Testis (tissue), 3 donors: ENCODE data around the gene HSPB9. TPM values are rescaled to one million over a fixed set of nuclear protein-coding genes. Genes with fewer than 3 reads are reported as not detected.

Experiments used
- DNase-seq: peaks from one replicate; pipeline ENCODE4 v3.0.0-alpha.2; 2019
- H3K27ac ChIP-seq, 2 donors: fragments of 200-600 bp; sonication (generic); one replicate each; pipeline ENCODE4 v1.5.1; 2019
- H3K27me3 ChIP-seq: fragments of 200-600 bp; sonication (generic); one replicate; pipeline ENCODE4 v1.5.1; 2019
- H3K36me3 ChIP-seq: fragments of 200-600 bp; sonication (generic); one replicate; pipeline ENCODE4 v1.5.1; 2017; ENCODE audit warnings: low read depth; ENCODE audit errors: missing control alignments
- H3K4me1 ChIP-seq: fragments of 200-600 bp; sonication (generic); one replicate; pipeline ENCODE4 v1.5.1; 2019
- H3K4me3 ChIP-seq, 2 donors: fragments of 200-600 bp; sonication (generic); one replicate each; pipeline ENCODE4 v1.5.1; 2017 to 2019
- H3K9me3 ChIP-seq: fragments of 200-600 bp; sonication (generic); one replicate; pipeline ENCODE4 v1.5.1; 2017
- CTCF ChIP-seq, 3 experiments: fragments of 450-650 bp in 2 of 3; fragments of 200-600 bp in 1 of 3; sonication (generic) in 1 of 3; IDR thresholded peaks; one replicate each; pipeline ENCODE4 v1.5.1; 2016 to 2019; ENCODE audit warnings: antibody characterized with exemption in 3 of 3, mild to moderate bottlenecking in 2 of 3, moderate library complexity in 1 of 3
- POLR2A ChIP-seq: fragments of 450-650 bp; IDR thresholded peaks from one replicate; pipeline ENCODE4 v1.6.1; 2017; ENCODE audit warnings: antibody characterized with exemption, mild to moderate bottlenecking, moderate library complexity
- WGBS, 2 donors: methylation state at CpG; one replicate each; pipeline ENCODE4 v1.1.5; 2018; 5-methylcytosine and 5-hydroxymethylcytosine counted together
- intact Hi-C: fragments of 100-400 bp; cut with DNase I; formaldehyde crosslinking; loops from one replicate; pipeline ENCODE4 v1.15.1; 2023; ENCODE audit warnings: low total_unique reads
- polyA plus RNA-seq: library from polyadenylated mRNA; stranded (reverse); fragments of 350-450 nt; fragmentation: Illumina TruSeq; extraction: RNeasy Lipid Tissue Mini Kit (QIAGEN cat#74804); gene quantifications from one replicate; pipeline ENCODE4 v1.2.3, GENCODE V29; 2014; ENCODE audit warnings: low read depth, low replicate concordance; ENCODE audit not compliant: insufficient read depth
- total RNA-seq, 2 donors: library from RNA; depleted of rRNA; stranded (reverse); fragments of >200 nt; gene quantifications; one replicate each; pipeline ENCODE4 v1.2.3, GENCODE V29; 2016

Gene HSPB9
- total and polyA plus RNA-seq, 3 donors from 2014 or later, result 6.9 to 12.9 (median 9.8) TPM

- H3K36me3 ChIP-seq, result no peaks in the 10 kb centered on the region
- TF ChIP-seq POLR2A, result no peak
- TF ChIP-seq CTCF (IDR thresholded peaks at IDR 0.05), result no peak
- peaks cover 69% of the 10 kb centered on the region for H3K4me1 ChIP-seq
- H3K9me3 ChIP-seq, result no peaks in the 10 kb centered on the region
- no peak for DNase-seq
- WGBS, 2 donors, result 39 to 58% methylated on average over 4 of the region's 4 CpGs
- intact Hi-C loops, result no loop called here
- peak overlapping the region in 1 of 2 donors; percentile 89 for H3K27ac ChIP-seq
- no peaks in the 10 kb centered on the region for H3K27me3 ChIP-seq
- no peak overlapping the region for H3K4me3 ChIP-seq
These were observed 10.9 kb downstream of the HSPB9 start for GRCh38 chr17:42133461-42134041.

DNA sequence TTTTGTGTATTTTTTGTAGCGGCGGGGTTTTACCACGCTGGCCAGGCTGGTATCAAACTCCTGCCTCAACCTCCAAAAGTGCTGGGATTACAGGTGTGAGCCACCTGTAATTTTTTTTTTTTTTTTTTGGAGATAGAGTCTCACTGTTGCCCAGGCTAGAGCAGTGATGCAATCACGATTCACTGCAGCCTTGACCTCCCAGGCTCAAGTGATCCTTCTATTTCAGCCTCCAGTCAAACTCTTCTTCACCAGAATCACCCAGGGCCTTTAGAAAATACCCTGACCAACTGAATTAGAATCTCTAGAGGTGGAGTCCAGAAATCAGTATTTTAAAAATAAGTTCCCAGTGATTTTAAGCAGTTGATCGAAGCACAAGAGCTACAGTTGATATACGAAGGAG lies 12.5 kb downstream of the HSPB9 start:
- Histone ChIP-seq H3K36me3 (no peaks in the 10 kb centered on the region), H3K27me3 (no peaks in the 10 kb centered on the region), H3K4me3 (no peak overlapping the region), H3K9me3 (no peaks in the 10 kb centered on the region), H3K4me1 (peaks cover 61% of the 10 kb centered on the region), H3K27ac (peak overlapping the region; percentile 32 to 71)
- no peak for DNase-seq
- 69 to 70% methylated on average over 6 of the region's 6 CpGs for WGBS, 2 donors
- intact Hi-C loops, result no loop called here
- TF ChIP-seq CTCF (IDR thresholded peaks at IDR 0.05) (no peak), POLR2A (no peak)

GRCh38 chr17:42135664-42136653 lies 13.4 kb downstream of the HSPB9 start:
- Histone ChIP-seq H3K36me3 (no peaks in the 10 kb centered on the region), H3K4me1 (peaks cover 53% of the 10 kb centered on the region), H3K27ac (peak overlapping the region; percentile 32 to 71), H3K9me3 (no peaks in the 10 kb centered on the region), H3K27me3 (no peaks in the 10 kb centered on the region), H3K4me3 (no peak overlapping the region)
- 41 to 46% methylated on average over 15 of the region's 15 CpGs for WGBS, 2 donors
- peak; percentile 58 for DNase-seq
- intact Hi-C loops, result no loop called here
- no peak for TF ChIP-seq POLR2A
- no peak for TF ChIP-seq CTCF (IDR thresholded peaks at IDR 0.05)

DNA sequence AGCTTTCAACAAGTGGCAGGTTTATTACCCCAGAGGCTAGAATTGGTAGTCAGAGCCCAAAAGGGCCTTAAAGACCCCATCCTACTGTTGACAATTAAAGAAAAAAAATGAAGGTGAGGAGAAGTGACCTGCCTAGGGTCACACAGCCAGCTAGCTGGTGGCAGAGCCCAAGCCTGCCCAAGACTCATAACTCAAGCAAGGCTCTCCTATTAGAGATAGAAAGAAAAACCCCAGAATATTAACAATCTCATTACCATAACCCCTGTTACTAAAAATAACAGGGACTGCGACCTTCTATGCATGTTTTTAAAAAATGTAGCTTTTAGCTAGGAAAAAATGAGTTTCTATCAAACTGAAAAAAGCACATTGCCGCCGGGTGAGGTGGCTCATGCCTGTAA lies 14.0 kb downstream of the HSPB9 start:
- DNase-seq, result no peak
- H3K4me1 ChIP-seq, result peaks cover 46% of the 10 kb centered on the region
- H3K4me3 ChIP-seq, result no peak overlapping the region
- no peaks in the 10 kb centered on the region for H3K36me3 ChIP-seq
- no peaks in the 10 kb centered on the region for H3K9me3 ChIP-seq
- H3K27ac ChIP-seq, result peak overlapping the region; percentile 15 to 71
- H3K27me3 ChIP-seq, result no peaks in the 10 kb centered on the region
- TF ChIP-seq CTCF (IDR thresholded peaks at IDR 0.05) (no peak), POLR2A (no peak)
- intact Hi-C loops, result no loop called here
- WGBS, 2 donors, result 44% methylated on average over 3 of the region's 3 CpGs
